Stimulated activated naive CD4-positive, alpha-beta T cell treated with Interleukin-2 at 50 U/mL for 16 hours (primary cell): ENCODE data around the gene SHC1.

Experiments used
- DNase-seq: peaks from one replicate; lab custom pipeline; 2025; lab: John Stamatoyannopoulos, UW

The SHC1 gene

GRCh38 chr1:154970631-154971340, at the start of gene SHC1:
Gene SHC1 (minus strand): TSS chr1:154970747. CDS start chr1:154970526, 221 bp downstream.
- peak; percentile 43 for DNase-seq

- DNase-seq = no peak
Observed at GRCh38 chr1:155019377-155020245, 49.1 kb upstream of the SHC1 start.

- no peak for DNase-seq
Observed at GRCh38 chr1:155018617-155019348, 48.2 kb upstream of the SHC1 start.

GRCh38 chr1:155017946-155018316, 47.4 kb upstream of the SHC1 start:
- no peak for DNase-seq

GRCh38 chr1:155017041-155017945, 46.7 kb upstream of the SHC1 start:
- DNase-seq = peak; percentile 94

- no peak for DNase-seq
Observed at GRCh38 chr1:155016231-155016831, 45.8 kb upstream of the SHC1 start.

- no peak for DNase-seq
Observed at GRCh38 chr1:155015527-155016230, 45.1 kb upstream of the SHC1 start.

- no peak for DNase-seq
Observed at GRCh38 chr1:155014709-155015508, 44.4 kb upstream of the SHC1 start.

GRCh38 chr1:155013632-155014031, 43.1 kb upstream of the SHC1 start:
- peak; percentile 27 for DNase-seq

GRCh38 chr1:155012776-155013602, 42.4 kb upstream of the SHC1 start:
- no peak for DNase-seq

- DNase-seq = peak; percentile 20
Observed at GRCh38 chr1:155012026-155012546, 41.5 kb upstream of the SHC1 start.

- DNase-seq = no peak
Observed at GRCh38 chr1:155011437-155012025, 41.0 kb upstream of the SHC1 start.

- DNase-seq = no peak
Observed at GRCh38 chr1:155011004-155011416, 40.5 kb upstream of the SHC1 start.

GRCh38 chr1:155010211-155010918, 39.8 kb upstream of the SHC1 start:
- peak; percentile 15 for DNase-seq

- DNase-seq = no peak
Observed at GRCh38 chr1:155009742-155010141, 39.2 kb upstream of the SHC1 start.

- peak; percentile 21 for DNase-seq
Observed at GRCh38 chr1:155009221-155009711, 38.7 kb upstream of the SHC1 start.
